B cell (primary cell): ENCODE measurements around the gene WDR6. TPM values are rescaled to one million over a fixed set of nuclear protein-coding genes. Genes with fewer than 3 reads are reported as not detected.

ENCODE experiments used
- ATAC-seq: fragments of 200-7000 bp; cut with Tn5 transposase; one replicate; pipeline ENCODE4 v1.10.0; 2021; ENCODE audit warnings: low read depth, mild to moderate bottlenecking, moderate number of reproducible peaks, moderate library complexity
- CTCF ChIA-PET: fragments of 350-600 bp; sonication (Branson Sonifier 250); formaldehyde crosslinking; loops from one replicate; lab custom pipeline; 2021; ENCODE audit warnings: antibody characterized with exemption, inconsistent platforms; lab: Charles Lee
- POLR2A ChIA-PET: fragments of 350-600 bp; sonication (Branson Sonifier 250); formaldehyde crosslinking; loops from one replicate; lab custom pipeline; 2021; ENCODE audit warnings: antibody characterized with exemption; lab: Charles Lee
- DNase-seq: peaks from one replicate; pipeline ENCODE4 v3.0.0; 2013
- H2AFZ ChIP-seq: 2 replicates; pipeline ENCODE4 v1.6.1; 2012; ENCODE audit warnings: mild to moderate bottlenecking, low read depth, low read length; ENCODE audit not compliant: insufficient read depth, poor library complexity, severe bottlenecking
- H3K27ac ChIP-seq, 2 donors: 1 replicate in 1 of 2; 2 replicates in 1 of 2; pipeline ENCODE4 v1.5.1; 2012 to 2013; ENCODE audit warnings: low read length in 2 of 2, mild to moderate bottlenecking in 2 of 2, moderate library complexity in 1 of 2
- H3K27me3 ChIP-seq, 4 experiments: fragments of 200-600 bp in 1 of 4; sonication (generic) in 1 of 4; replicated peaks in 1 of 4; 1 replicate in 2 of 4; 2 replicates in 2 of 4; pipeline versions ENCODE4 v1.6.1 to v1.7.0; 2013 to 2016; ENCODE audit warnings: low read length in 3 of 4, mild to moderate bottlenecking in 2 of 4, mixed read lengths in 1 of 4, moderate library complexity in 1 of 4; ENCODE audit not compliant: insufficient read depth in 4 of 4, control insufficient read depth in 3 of 4; ENCODE audit errors: control extremely low read depth in 1 of 4
- H3K36me3 ChIP-seq, 2 experiments: replicated peaks in 1 of 2; 1 replicate in 1 of 2; 2 replicates in 1 of 2; pipeline versions ENCODE4 v1.6.1 to v1.7.1; 2013; ENCODE audit warnings: low read length in 1 of 2; ENCODE audit not compliant: insufficient read depth in 2 of 2, control insufficient read depth in 1 of 2; ENCODE audit errors: control extremely low read depth in 1 of 2, extremely low read depth in 1 of 2
- H3K4me1 ChIP-seq, 2 donors: fragments of 200-600 bp in 1 of 2; sonication (generic) in 1 of 2; 1 replicate in 1 of 2; 2 replicates in 1 of 2; pipeline versions ENCODE4 v1.5.1 to v1.6.1; 2013 to 2017; ENCODE audit warnings: low read length in 2 of 2; ENCODE audit not compliant: control insufficient read depth in 2 of 2, insufficient read depth in 2 of 2
- H3K4me2 ChIP-seq: replicated peaks from 2 replicates; pipeline ENCODE3; 2012; ENCODE audit warnings: mild to moderate bottlenecking, low read depth, low read length; ENCODE audit not compliant: poor library complexity, severe bottlenecking
- H3K4me3 ChIP-seq, 5 experiments: fragments of 200-600 bp in 1 of 5; sonication (generic) in 1 of 5; 1 replicate in 3 of 5; 2 replicates in 2 of 5; pipeline versions ENCODE4 v1.5.1 to v1.7.0; 2011 to 2016; ENCODE audit warnings: low read length in 4 of 5, mild to moderate bottlenecking in 4 of 5, low read depth in 2 of 5, control low read depth in 1 of 5, moderate library complexity in 1 of 5; ENCODE audit not compliant: insufficient read depth in 1 of 5; ENCODE audit errors: control extremely low read depth in 1 of 5, extremely low read depth in 1 of 5
- H3K79me2 ChIP-seq: fragments of 200-600 bp; sonication (generic); one replicate; pipeline ENCODE4 v1.6.0; 2016; ENCODE audit warnings: low read length; ENCODE audit not compliant: control insufficient read depth, insufficient read depth
- H3K9ac ChIP-seq: fragments of 200-600 bp; sonication (generic); 2 replicates; pipeline ENCODE4 v1.6.1; 2017; ENCODE audit warnings: mild to moderate bottlenecking, low read length, moderate library complexity
- H3K9me3 ChIP-seq, 3 donors: one replicate each; pipeline versions ENCODE4 v1.6.1 to v1.7.1; 2013; ENCODE audit warnings: low read length in 2 of 3; ENCODE audit not compliant: control insufficient read depth in 2 of 3, insufficient read depth in 1 of 3; ENCODE audit errors: control extremely low read depth in 1 of 3
- H4K20me1 ChIP-seq: 2 replicates; pipeline ENCODE4 v1.6.0; 2012; ENCODE audit warnings: mild to moderate bottlenecking, low read length; ENCODE audit not compliant: insufficient read depth, control insufficient read depth, poor library complexity, severe bottlenecking
- H3K27ac Mint-ChIP-seq: one replicate; pipeline ENCODE4 v1.8.0; 2021; ENCODE audit warnings: mixed read lengths
- H3K27me3 Mint-ChIP-seq: one replicate; pipeline ENCODE4 v1.8.0; 2021; ENCODE audit warnings: mixed read lengths
- H3K4me1 Mint-ChIP-seq: one replicate; pipeline ENCODE4 v1.8.0; 2021; ENCODE audit warnings: mixed read lengths
- H3K4me3 Mint-ChIP-seq: one replicate; pipeline ENCODE4 v1.8.0; 2021; ENCODE audit warnings: mixed read lengths
- H3K9me3 Mint-ChIP-seq: one replicate; pipeline ENCODE4 v1.8.0; 2022; ENCODE audit warnings: mixed read lengths; ENCODE audit not compliant: insufficient read depth
- EZH2 ChIP-seq: IDR thresholded peaks from 2 replicates; pipeline ENCODE4 v1.6.1; 2012; ENCODE audit warnings: borderline replicate concordance, low read depth, mild to moderate bottlenecking, moderate library complexity, low read length; ENCODE audit not compliant: insufficient read depth, poor library complexity, severe bottlenecking
- whole genome bisulfite sequencing: methylation state at CpG from one replicate; pipeline ENCODE4 v1.1.5; 2013; ENCODE audit warnings: missing lambda C conversion rate; ENCODE audit not compliant: insufficient coverage; 5-methylcytosine and 5-hydroxymethylcytosine counted together
- intact Hi-C: fragments of 100-400 bp; cut with micrococcal nuclease; formaldehyde crosslinking; loops from one replicate; pipeline ENCODE4 v1.10.0; 2022
- polyA plus RNA-seq: library from polyadenylated mRNA; depleted of rRNA; stranded (reverse); fragments of >200 nt; gene quantifications from 2 replicates; pipeline ENCODE4 v1.2.3, GENCODE V29; 2012
- total RNA-seq, 2 donors: library from RNA; stranded (reverse); fragments of 120-200 nt in 1 of 2; gene quantifications; 1 replicate in 1 of 2; 2 replicates in 1 of 2; pipeline versions ENCODE4 v1.2.3 to v1.2.4, GENCODE V29; 2013 to 2022
- TF ChIP-seq, protein P1 (sequence below): fragments of 200-600 bp; IDR thresholded peaks from one replicate; pipeline ENCODE4 v1.8.0; 2022; ENCODE audit warnings: antibody characterized with exemption, mild to moderate bottlenecking

The WDR6 gene
- total and polyA plus RNA-seq, 2 donors (not counting 1 experiment from before 2014, with no cell fraction given) = 287 to 317 TPM

DNA sequence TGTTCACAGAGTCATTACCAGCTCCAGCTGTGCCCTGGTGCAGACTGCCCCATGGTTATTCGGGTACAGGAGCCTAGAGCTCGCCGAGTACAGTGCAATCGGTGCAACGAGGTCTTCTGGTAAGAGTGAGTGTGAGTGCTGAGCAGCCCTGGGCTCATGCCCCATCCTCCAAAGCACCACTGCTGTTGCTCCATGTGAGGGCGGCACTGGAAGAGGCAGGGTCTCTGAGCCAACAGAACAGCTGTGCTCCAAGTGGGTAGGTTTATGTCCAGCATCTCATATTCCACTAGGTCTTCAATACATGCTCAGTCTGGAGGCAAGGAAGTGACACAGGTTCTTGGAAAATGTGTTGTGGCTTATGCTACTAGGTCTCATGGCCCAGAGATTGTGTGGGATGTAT lies 36.6 kb upstream of the WDR6 start:
- Mint-ChIP-seq H3K4me3 (no peak overlapping the region), H3K27ac (no peak overlapping the region), H3K27me3 (no peaks in the 10 kb centered on the region), H3K9me3 (no peaks in the 10 kb centered on the region), H3K4me1 (no peaks in the 10 kb centered on the region)
- no peak for DNase-seq
- no peaks in the 10 kb centered on the region for H3K79me2 ChIP-seq
- ATAC-seq = no peak
- ChIA-PET POLR2A (no interaction called here), CTCF (interaction anchor here (1.1 to 1.6 kb wide), 2 partner anchors 10 to 18 kb away, joined by 3 to 10 read pairs; no protein-coding TSS in a partner anchor)
- intact Hi-C loops = no loop called here
- no peak overlapping the region for H3K4me3 ChIP-seq
- TF ChIP-seq EZH2 = no peak
- TF ChIP-seq, protein P1, sequence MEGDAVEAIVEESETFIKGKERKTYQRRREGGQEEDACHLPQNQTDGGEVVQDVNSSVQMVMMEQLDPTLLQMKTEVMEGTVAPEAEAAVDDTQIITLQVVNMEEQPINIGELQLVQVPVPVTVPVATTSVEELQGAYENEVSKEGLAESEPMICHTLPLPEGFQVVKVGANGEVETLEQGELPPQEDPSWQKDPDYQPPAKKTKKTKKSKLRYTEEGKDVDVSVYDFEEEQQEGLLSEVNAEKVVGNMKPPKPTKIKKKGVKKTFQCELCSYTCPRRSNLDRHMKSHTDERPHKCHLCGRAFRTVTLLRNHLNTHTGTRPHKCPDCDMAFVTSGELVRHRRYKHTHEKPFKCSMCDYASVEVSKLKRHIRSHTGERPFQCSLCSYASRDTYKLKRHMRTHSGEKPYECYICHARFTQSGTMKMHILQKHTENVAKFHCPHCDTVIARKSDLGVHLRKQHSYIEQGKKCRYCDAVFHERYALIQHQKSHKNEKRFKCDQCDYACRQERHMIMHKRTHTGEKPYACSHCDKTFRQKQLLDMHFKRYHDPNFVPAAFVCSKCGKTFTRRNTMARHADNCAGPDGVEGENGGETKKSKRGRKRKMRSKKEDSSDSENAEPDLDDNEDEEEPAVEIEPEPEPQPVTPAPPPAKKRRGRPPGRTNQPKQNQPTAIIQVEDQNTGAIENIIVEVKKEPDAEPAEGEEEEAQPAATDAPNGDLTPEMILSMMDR = no peak
- no peak overlapping the region for H3K9ac ChIP-seq
- H3K4me2 ChIP-seq = no peak overlapping the region
- no peaks in the 10 kb centered on the region for H3K4me1 ChIP-seq
- H3K27ac ChIP-seq = no peak overlapping the region
- H3K27me3 ChIP-seq = no peaks in the 10 kb centered on the region
- H3K9me3 ChIP-seq = no peaks in the 10 kb centered on the region
- no peaks in the 10 kb centered on the region for H4K20me1 ChIP-seq
- no peak overlapping the region for H2AFZ ChIP-seq
- H3K36me3 ChIP-seq = peaks cover 18 to 80% of the 10 kb centered on the region in 2 experiments
- WGBS = 100% methylated on average over 1 of the region's 6 CpGs

DNA sequence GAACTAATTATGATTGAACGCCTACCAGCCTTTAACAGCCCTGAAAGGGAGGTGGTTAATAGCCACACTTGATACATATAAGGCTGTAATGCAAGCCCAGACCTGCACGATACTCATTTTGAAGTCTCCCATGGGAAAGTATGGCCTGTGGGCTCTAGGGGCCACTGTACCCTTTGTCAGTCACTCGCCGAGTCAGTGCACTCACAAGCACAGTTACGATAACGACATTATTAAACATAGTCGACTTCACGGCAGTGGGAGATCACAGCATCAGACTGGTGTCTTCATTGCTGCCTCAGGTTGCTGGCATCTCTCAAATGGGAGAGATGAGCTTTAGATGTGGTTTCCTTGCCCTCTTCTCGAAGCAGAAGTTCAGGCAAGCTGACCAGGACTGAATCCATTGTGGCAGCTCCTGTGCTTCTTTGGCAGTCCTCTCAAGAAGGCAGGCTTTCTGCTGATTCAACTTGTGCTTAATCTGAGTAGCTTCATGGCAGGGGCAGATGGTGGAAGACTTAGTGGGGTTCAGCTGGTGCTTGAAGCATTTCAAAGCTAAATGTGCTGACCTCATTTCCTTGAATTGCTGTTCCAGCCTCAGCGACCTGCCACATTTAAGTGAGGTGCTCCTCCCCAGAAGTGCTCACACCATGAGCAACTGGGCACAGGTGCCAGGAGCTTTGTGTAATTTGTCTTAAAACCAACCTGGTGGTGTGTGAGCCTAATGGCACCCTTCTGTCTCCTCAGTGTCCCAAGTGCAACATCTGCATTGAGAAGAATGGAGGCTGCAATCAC lies 32.9 kb upstream of the WDR6 start:
- no peaks in the 10 kb centered on the region for H3K4me1 ChIP-seq
- no peaks in the 10 kb centered on the region for H3K79me2 ChIP-seq
- CTCF ChIA-PET = interaction anchor here (0.6 to 1.3 kb wide), 4 partner anchors 14 to 184 kb away, joined by 3 to 4 read pairs (median 3); no protein-coding TSS in a partner anchor
- H3K4me2 ChIP-seq = no peak overlapping the region
- no peak overlapping the region for H3K27ac ChIP-seq
- peaks cover 13 to 72% of the 10 kb centered on the region in 2 experiments for H3K36me3 ChIP-seq
- DNase-seq (no peak), ATAC-seq (no peak)
- H3K27me3 ChIP-seq = no peaks in the 10 kb centered on the region
- POLR2A ChIA-PET = no interaction called here
- H4K20me1 ChIP-seq = no peaks in the 10 kb centered on the region
- H2AFZ ChIP-seq = no peak overlapping the region
- no peaks in the 10 kb centered on the region for H3K9me3 ChIP-seq
- H3K4me3 Mint-ChIP-seq = no peak overlapping the region
- no peaks in the 10 kb centered on the region for H3K27me3 Mint-ChIP-seq
- no peak overlapping the region for H3K4me3 ChIP-seq
- WGBS = 85% methylated on average over 9 of the region's 10 CpGs
- intact Hi-C loops = no loop called here
- no peaks in the 10 kb centered on the region for H3K9me3 Mint-ChIP-seq
- no peak overlapping the region for H3K27ac Mint-ChIP-seq
- TF ChIP-seq, protein P1 = no peak
- TF ChIP-seq EZH2 = no peak
- no peaks in the 10 kb centered on the region for H3K4me1 Mint-ChIP-seq
- H3K9ac ChIP-seq = no peak overlapping the region
